Mesothelial cell of epicardium (in vitro differentiated cells): Measurements from ENCODE around the gene VTN. TPM values are rescaled to one million over a fixed set of nuclear protein-coding genes. Genes with fewer than 3 reads are reported as not detected.
A peak's percentile ranks its signal among the peaks of the same experiment; 100 is the strongest.

Source experiments
- DNase-seq, 2 experiments: peaks; one replicate each; pipeline ENCODE4 v3.0.0; 2021; ENCODE audit warnings: low spot score in 2 of 2; ENCODE audit not compliant: unreplicated experiment in 2 of 2
- H3K27ac Mint-ChIP-seq: 2 replicates; pipeline ENCODE4 v1.8.0; 2021; ENCODE audit warnings: mixed read lengths
- H3K27me3 Mint-ChIP-seq: 2 replicates; pipeline ENCODE4 v1.8.0; 2021; ENCODE audit warnings: low read depth, mixed read lengths
- H3K36me3 Mint-ChIP-seq: 2 replicates; pipeline ENCODE4 v1.8.0; 2021; ENCODE audit warnings: mixed read lengths
- H3K4me1 Mint-ChIP-seq: 2 replicates; pipeline ENCODE4 v1.8.0; 2021; ENCODE audit warnings: mixed read lengths
- H3K4me3 Mint-ChIP-seq: 2 replicates; pipeline ENCODE4 v1.8.0; 2021; ENCODE audit warnings: mild to moderate bottlenecking, moderate library complexity, mixed read lengths
- H3K9me3 Mint-ChIP-seq: 2 replicates; pipeline ENCODE4 v1.8.0; 2021; ENCODE audit warnings: mixed read lengths
- CTCF ChIP-seq: fragments of 200-600 bp; sonication (generic); IDR thresholded peaks from one replicate; pipeline ENCODE4 v1.5.0; 2021; ENCODE audit warnings: antibody characterized with exemption; ENCODE audit not compliant: unreplicated experiment
- total RNA-seq: library from RNA; stranded (reverse); gene quantifications from 3 replicates; pipeline ENCODE4 v1.2.1, GENCODE V29; 2021

VTN gene
- total RNA-seq, 1 donor from 2014 or later: 0.47 TPM

DNA sequence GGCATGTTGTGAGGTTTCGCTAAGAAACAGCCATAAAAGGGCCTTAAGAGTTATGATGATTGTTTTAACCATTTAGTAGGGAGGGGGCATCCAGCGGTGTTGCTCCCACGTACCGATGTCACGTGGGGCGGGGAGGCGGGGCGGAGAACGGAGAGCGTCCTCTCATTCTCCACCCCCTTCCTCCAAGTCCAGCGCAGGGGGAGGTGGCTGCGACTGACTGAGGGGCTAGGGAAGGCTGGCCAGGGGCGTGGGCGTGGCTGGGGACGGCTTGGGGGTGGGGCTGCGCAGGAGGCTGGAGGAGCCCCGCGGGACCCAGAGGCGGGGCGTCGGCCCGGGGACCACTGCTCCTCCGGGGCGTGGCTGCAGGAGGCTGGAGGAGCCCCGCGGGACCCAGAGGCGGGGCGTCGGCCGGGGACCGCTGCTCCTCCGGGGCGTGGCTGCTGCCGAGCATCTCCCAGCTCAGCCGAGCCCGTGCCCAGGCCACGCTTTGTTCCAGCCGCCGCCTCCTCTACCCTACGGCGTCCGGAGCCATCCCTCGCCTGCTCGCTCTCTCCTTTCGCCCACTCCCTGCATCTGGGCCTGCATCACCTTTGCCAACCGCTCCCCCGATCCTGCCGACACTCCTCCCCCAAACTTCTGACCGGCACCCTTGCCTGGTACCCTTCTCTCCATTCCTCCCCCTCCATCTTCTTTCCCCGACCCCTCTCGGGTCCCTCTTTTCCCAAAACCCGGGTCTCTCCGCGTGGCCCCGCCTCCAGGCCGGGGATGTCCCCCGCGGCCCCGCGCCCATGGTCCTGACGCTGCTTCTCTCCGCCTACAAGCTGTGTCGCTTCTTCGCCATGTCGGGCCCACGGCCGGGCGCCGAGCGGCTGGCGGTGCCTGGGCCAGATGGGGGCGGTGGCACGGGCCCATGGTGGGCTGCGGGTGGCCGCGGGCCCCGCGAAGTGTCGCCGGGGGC, 1.4 kb upstream of the VTN start, which contains the start of gene SARM1:
TSS of gene SARM1 (plus strand) at position 450 of the 958 bp plus-strand sequence. CDS start at position 789, 339 bp downstream.
- H3K9me3 Mint-ChIP-seq: no peaks in the 10 kb centered on the region
- H3K36me3 Mint-ChIP-seq: no peaks in the 10 kb centered on the region
- H3K4me1 Mint-ChIP-seq: peaks cover 13% of the 10 kb centered on the region
- H3K27me3 Mint-ChIP-seq: peaks cover 30% of the 10 kb centered on the region
- H3K27ac Mint-ChIP-seq: peak within 1 kb of the TSS; percentile 77
- H3K4me3 Mint-ChIP-seq: peak within 1 kb of the TSS; percentile 77
- DNase-seq: peak; percentile 84 to 87
- TF ChIP-seq CTCF: no peak

DNA sequence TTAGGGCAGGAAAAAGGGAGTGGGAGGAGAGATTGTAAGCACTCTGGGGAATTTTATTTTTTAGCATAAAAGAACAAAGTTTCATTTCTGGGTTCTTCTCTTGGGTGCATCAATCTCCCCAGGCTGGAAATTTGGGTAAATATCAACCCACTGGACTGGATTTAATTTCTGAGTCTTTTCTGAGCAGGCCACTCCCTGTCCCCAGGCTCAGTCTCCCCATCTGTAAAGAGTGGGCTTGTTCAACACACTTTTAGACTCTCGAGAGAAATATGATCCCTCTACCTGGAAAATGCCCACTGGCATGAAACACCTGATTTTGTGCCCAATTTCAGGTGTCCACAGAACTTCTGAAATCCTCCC, 617 bp upstream of the VTN start:
- no peak for DNase-seq
- no peaks in the 10 kb centered on the region for H3K36me3 Mint-ChIP-seq
- TF ChIP-seq CTCF: no peak
- H3K27ac Mint-ChIP-seq: peak overlapping the region; percentile 77
- peaks cover 13% of the 10 kb centered on the region for H3K4me1 Mint-ChIP-seq
- peak overlapping the region; percentile 77 for H3K4me3 Mint-ChIP-seq
- peaks cover 27% of the 10 kb centered on the region for H3K27me3 Mint-ChIP-seq
- no peaks in the 10 kb centered on the region for H3K9me3 Mint-ChIP-seq

- no peaks in the 10 kb centered on the region for H3K9me3 Mint-ChIP-seq
- peaks cover 13% of the 10 kb centered on the region for H3K4me1 Mint-ChIP-seq
- TF ChIP-seq CTCF: no peak
- no peaks in the 10 kb centered on the region for H3K36me3 Mint-ChIP-seq
- peak overlapping the region; percentile 48 for H3K27ac Mint-ChIP-seq
- no peak overlapping the region for H3K4me3 Mint-ChIP-seq
- peaks cover 24% of the 10 kb centered on the region for H3K27me3 Mint-ChIP-seq
- DNase-seq: no peak
Measured at GRCh38 chr17:28369684-28370034, 448 bp downstream of the VTN start.

DNA sequence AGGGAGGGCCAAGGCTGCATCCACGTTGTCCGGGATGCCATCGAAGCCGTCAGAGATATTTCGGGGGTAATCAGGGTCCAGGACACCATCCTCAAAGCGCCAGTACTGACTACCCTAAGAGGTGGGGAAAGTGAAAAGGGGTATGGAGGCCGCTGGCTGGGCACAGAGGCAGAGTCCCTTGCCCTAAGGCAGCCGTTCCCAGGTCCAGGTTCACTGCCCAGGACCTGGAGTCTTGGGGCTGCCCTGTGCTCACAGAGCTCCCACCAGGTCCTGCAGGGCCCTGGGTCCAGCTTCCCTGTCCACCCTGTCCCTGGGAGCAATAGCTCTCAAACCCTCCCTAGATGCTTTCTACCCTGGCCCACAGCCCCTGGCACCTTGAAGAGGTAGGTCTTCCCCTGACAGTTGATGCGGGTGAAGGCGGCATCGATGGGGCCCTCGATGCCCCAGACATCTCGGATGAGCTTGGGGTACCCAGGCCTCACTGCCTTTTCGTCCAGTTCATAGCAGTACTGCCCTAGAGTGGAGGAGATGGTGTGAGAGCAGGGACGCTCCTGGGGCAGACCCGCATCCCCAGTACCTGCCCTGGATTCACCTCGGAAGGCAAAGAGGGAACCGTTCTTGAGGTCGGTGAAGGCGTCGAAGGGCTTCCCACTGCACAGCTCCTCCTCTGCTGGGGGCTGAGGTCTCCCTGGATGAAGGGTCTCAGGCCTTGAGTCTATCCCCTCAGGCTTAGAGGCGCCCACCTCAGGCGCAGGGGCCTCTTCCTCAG, 1.0 kb downstream of the VTN start:
- no peak for DNase-seq
- TF ChIP-seq CTCF: no peak
- no peak overlapping the region for H3K4me3 Mint-ChIP-seq
- H3K4me1 Mint-ChIP-seq: peaks cover 13% of the 10 kb centered on the region
- no peaks in the 10 kb centered on the region for H3K9me3 Mint-ChIP-seq
- H3K27ac Mint-ChIP-seq: no peak overlapping the region
- peaks cover 21% of the 10 kb centered on the region for H3K27me3 Mint-ChIP-seq
- H3K36me3 Mint-ChIP-seq: no peaks in the 10 kb centered on the region

DNA sequence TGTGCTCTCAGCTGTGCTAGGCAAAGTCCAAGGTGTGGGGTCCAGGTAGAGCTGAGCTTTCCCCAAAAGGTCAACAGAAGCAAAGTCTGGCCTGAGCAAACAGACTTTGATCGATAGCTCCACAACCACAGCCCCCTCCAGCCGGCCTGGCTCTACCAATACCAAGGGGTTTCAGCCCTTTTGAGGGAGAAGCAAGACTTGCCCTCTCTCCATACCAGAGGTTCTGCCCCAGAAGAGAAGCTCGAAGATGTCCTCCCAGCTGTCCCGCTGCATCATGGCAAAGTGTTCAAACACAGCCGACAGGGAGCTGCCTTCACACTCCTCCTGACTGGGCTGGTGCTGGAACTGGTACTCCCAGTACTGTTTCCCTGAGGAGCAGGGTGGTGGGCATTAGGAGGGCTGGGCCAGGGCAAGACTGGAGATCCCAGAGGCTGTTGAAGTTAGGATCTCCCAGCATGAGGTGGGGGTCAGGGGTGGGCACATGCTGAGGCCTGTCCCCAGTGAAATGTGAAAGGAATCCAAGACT, 1.7 kb downstream of the VTN start:
- Mint-ChIP-seq H3K4me3 (no peak overlapping the region), H3K4me1 (peaks cover 9% of the 10 kb centered on the region), H3K9me3 (no peaks in the 10 kb centered on the region), H3K36me3 (no peaks in the 10 kb centered on the region), H3K27ac (no peak overlapping the region), H3K27me3 (peaks cover 15% of the 10 kb centered on the region)
- DNase-seq: no peak
- no peak for TF ChIP-seq CTCF
